ENCODE data around the gene KL. TPM values are rescaled to one million over a fixed set of nuclear protein-coding genes. Genes with fewer than 3 reads are reported as not detected.
A peak's percentile ranks its signal among the peaks of the same experiment; 100 is the strongest.

KL gene
- total and polyA plus RNA-seq, 10 of the 15 experiments (the other 5 are each of a cell fraction or from before 2014, with no cell fraction given), result 0.08 to 2.1 (median 1.4) TPM

DNA sequence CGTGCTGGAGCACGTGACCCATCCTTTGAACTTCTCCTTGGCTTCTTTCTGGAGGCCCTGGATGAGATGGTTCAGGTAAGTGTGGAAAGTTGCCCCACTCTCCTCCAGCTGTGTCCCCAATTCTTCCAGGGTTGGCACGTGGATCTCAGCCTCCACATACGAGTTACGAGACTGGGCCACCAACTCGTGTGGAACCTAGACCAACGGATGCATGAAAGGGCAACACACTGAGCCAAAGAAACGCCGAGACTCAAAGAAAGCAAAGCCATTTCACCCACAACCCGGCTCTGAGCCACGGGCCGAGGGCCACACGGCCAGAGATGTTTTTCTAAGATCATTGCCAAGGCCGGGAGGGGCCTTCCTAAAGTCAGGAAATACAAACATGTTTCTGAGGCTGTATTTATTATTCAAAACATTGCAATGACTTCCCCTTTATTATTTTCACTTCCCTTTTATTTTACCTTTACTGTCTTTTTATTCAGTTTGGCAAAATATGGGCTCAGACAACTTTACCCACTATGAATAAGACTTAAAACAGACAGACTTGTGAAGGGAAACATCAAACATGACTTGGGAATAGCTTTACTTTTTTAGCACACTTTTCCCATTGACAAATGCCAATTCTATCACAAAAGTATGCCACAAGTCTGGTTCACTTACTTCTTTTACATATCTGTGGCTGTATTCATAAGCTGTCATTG is 94.6 kb downstream of the KL start:
- CTCF ChIA-PET, result interaction anchor here (0.7 to 5.7 kb wide), 27 partner anchors 10 to 614 kb away, joined by 3 to 52 read pairs (median 7); no protein-coding TSS in a partner anchor
- ATAC-seq (peak; percentile 63), DNase-seq (ENCODE audit: low read depth, low spot score) (no peak), FAIRE-seq (no peak)
- 14% methylated on average over 11 of the region's 14 CpGs for WGBS (ENCODE audit: insufficient coverage, insufficient replicate concordance, low lambda C conversion rate, missing lambda C conversion rate)
- POLR2A ChIA-PET, result interaction anchor here (0.8 to 7.2 kb wide), 13 partner anchors 12 to 94 kb away, joined by 3 to 62 read pairs (median 4); no protein-coding TSS in a partner anchor
- peak overlapping the region; percentile 90 for H3K4me2 ChIP-seq (ENCODE audit: control insufficient read depth, insufficient read depth)
- BruUV-seq (replicated peaks), result no TSS peak
- H2AFZ ChIP-seq (ENCODE audit: control insufficient read depth, low read depth, low read length), result peak overlapping the region; percentile 88
- SMC1A ChIA-PET (ENCODE audit: uncharacterized antibody, unreplicated experiment), result interaction anchor here (0.6 to 7.6 kb wide), 37 partner anchors 11 to 652 kb away, joined by 3 to 95 read pairs (median 4); no protein-coding TSS in a partner anchor
- H3K27ac ChIP-seq (ENCODE audit: control insufficient read depth, insufficient read depth), result peak overlapping the region; percentile 91
- in situ Hi-C loops (cut with MboI) (no loop called here), intact Hi-C loops (cut with micrococcal nuclease; ENCODE audit: unreplicated experiment) (loop anchor here (2.0 kb wide), 1 partner anchor 36 kb away; no protein-coding TSS in a partner anchor)
- peaks cover 54% of the 10 kb centered on the region for H3K4me1 ChIP-seq (ENCODE audit: control insufficient read depth, insufficient read depth, low read length)
- no peaks in the 10 kb centered on the region for H3K27me3 ChIP-seq (replicated peaks in 1 of 2; ENCODE audit: control insufficient read depth in 2 of 2, insufficient read depth in 2 of 2, low read length in 1 of 2)
- RAD21 ChIA-PET (ENCODE audit: unreplicated experiment), result interaction anchor here (0.9 to 6.9 kb wide), 23 partner anchors 10 to 618 kb away, joined by 3 to 80 read pairs (median 6); partner anchors contain the start of gene PDS5B
- H3K9me3 ChIP-seq (replicated peaks; ENCODE audit: control insufficient read depth, insufficient read depth, low read length), result no peaks in the 10 kb centered on the region
- H3K9ac ChIP-seq (ENCODE audit: control insufficient read depth, insufficient read depth, low read length), result peak overlapping the region; percentile 77
- H3K4me3 ChIP-seq, result no peak overlapping the region
- peaks cover 13 to 32% of the 10 kb centered on the region in 2 experiments for H3K36me3 ChIP-seq (ENCODE audit: control insufficient read depth in 2 of 2, insufficient read depth in 2 of 2, low read length in 1 of 2)
- no peaks in the 10 kb centered on the region for H4K20me1 ChIP-seq (ENCODE audit: control insufficient read depth, insufficient read depth)
- H3K79me2 ChIP-seq (ENCODE audit: control insufficient read depth, insufficient read depth, low read length), result peaks cover 3% of the 10 kb centered on the region
- TF ChIP-seq ZNF207 (IDR thresholded peaks at IDR 0.05; ENCODE audit: borderline replicate concordance) (peak; percentile 70; the same call in 1 of the 2 replicates), ESRRA (IDR thresholded peaks at IDR 0.05; ENCODE audit: low read length) (no peak), FOXM1 (IDR thresholded peaks at IDR 0.05; ENCODE audit: low read depth, low read length) (peak; percentile 68; the same call in 1 of the 2 replicates), SPI1 (IDR thresholded peaks at IDR 0.05; ENCODE audit: borderline replicate concordance, insufficient read depth, low read depth, low read length) (peak; percentile 99), MTA3 (IDR thresholded peaks at IDR 0.05; ENCODE audit: borderline replicate concordance, low read length) (0 out of 2 replicates have a peak, but pooled peaks have one; percentile 57), MEF2A (IDR thresholded peaks at IDR 0.05; ENCODE audit: insufficient read depth, low read depth, low read length) (0 out of 2 replicates have a peak, but pooled peaks have one; percentile 37), LARP7 (IDR thresholded peaks at IDR 0.05) (peak; percentile 36; the same call in 1 of the 2 replicates), MXI1 (IDR thresholded peaks at IDR 0.05; ENCODE audit: low read depth, low read length) (0 out of 2 replicates have a peak, but pooled peaks have one; percentile 1), GATAD2B (conservative IDR thresholded peaks at IDR 0.05; ENCODE audit: low read depth) (peak; percentile 67), RAD21 (IDR thresholded peaks at IDR 0.05; ENCODE audit: insufficient read depth, low read depth, low read length) (peak; percentile 24; the same call in 1 of the 2 replicates), PML (IDR thresholded peaks at IDR 0.05; ENCODE audit: low read length) (0 out of 2 replicates have a peak, but pooled peaks have one; percentile 44), CBX5 (IDR thresholded peaks at IDR 0.05; ENCODE audit: low read depth) (0 out of 2 replicates have a peak, but pooled peaks have one; percentile 59)
- TF ChIP-seq, protein P1, sequence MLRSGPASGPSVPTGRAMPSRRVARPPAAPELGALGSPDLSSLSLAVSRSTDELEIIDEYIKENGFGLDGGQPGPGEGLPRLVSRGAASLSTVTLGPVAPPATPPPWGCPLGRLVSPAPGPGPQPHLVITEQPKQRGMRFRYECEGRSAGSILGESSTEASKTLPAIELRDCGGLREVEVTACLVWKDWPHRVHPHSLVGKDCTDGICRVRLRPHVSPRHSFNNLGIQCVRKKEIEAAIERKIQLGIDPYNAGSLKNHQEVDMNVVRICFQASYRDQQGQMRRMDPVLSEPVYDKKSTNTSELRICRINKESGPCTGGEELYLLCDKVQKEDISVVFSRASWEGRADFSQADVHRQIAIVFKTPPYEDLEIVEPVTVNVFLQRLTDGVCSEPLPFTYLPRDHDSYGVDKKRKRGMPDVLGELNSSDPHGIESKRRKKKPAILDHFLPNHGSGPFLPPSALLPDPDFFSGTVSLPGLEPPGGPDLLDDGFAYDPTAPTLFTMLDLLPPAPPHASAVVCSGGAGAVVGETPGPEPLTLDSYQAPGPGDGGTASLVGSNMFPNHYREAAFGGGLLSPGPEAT (IDR thresholded peaks at IDR 0.05; ENCODE audit: low read depth), result peak; percentile 88
- TF ChIP-seq, protein P2, sequence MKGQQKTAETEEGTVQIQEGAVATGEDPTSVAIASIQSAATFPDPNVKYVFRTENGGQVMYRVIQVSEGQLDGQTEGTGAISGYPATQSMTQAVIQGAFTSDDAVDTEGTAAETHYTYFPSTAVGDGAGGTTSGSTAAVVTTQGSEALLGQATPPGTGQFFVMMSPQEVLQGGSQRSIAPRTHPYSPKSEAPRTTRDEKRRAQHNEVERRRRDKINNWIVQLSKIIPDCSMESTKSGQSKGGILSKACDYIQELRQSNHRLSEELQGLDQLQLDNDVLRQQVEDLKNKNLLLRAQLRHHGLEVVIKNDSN (IDR thresholded peaks at IDR 0.05; ENCODE audit: borderline replicate concordance, extremely low read length, insufficient read depth, low read depth, low read length), result peak; percentile 72
- TF ChIP-seq, protein P3, sequence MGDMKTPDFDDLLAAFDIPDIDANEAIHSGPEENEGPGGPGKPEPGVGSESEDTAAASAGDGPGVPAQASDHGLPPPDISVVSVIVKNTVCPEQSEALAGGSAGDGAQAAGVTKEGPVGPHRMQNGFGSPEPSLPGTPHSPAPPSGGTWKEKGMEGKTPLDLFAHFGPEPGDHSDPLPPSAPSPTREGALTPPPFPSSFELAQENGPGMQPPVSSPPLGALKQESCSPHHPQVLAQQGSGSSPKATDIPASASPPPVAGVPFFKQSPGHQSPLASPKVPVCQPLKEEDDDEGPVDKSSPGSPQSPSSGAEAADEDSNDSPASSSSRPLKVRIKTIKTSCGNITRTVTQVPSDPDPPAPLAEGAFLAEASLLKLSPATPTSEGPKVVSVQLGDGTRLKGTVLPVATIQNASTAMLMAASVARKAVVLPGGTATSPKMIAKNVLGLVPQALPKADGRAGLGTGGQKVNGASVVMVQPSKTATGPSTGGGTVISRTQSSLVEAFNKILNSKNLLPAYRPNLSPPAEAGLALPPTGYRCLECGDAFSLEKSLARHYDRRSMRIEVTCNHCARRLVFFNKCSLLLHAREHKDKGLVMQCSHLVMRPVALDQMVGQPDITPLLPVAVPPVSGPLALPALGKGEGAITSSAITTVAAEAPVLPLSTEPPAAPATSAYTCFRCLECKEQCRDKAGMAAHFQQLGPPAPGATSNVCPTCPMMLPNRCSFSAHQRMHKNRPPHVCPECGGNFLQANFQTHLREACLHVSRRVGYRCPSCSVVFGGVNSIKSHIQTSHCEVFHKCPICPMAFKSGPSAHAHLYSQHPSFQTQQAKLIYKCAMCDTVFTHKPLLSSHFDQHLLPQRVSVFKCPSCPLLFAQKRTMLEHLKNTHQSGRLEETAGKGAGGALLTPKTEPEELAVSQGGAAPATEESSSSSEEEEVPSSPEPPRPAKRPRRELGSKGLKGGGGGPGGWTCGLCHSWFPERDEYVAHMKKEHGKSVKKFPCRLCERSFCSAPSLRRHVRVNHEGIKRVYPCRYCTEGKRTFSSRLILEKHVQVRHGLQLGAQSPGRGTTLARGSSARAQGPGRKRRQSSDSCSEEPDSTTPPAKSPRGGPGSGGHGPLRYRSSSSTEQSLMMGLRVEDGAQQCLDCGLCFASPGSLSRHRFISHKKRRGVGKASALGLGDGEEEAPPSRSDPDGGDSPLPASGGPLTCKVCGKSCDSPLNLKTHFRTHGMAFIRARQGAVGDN (IDR thresholded peaks at IDR 0.05), result peak; percentile 90

All from GM12878 (cell line).